ENCODE results near the gene ZNF473. TPM values are rescaled to one million over a fixed set of nuclear protein-coding genes. Genes with fewer than 3 reads are reported as not detected.

The ZNF473 gene
- total RNA-seq, 1 donor from 2014 or later: 7.3 TPM

- DNase-seq (ENCODE audit: low read depth, low spot score): no peak
Observed at GRCh38 chr19:50003254-50003788, 22.5 kb upstream of the ZNF473 start.

DNA sequence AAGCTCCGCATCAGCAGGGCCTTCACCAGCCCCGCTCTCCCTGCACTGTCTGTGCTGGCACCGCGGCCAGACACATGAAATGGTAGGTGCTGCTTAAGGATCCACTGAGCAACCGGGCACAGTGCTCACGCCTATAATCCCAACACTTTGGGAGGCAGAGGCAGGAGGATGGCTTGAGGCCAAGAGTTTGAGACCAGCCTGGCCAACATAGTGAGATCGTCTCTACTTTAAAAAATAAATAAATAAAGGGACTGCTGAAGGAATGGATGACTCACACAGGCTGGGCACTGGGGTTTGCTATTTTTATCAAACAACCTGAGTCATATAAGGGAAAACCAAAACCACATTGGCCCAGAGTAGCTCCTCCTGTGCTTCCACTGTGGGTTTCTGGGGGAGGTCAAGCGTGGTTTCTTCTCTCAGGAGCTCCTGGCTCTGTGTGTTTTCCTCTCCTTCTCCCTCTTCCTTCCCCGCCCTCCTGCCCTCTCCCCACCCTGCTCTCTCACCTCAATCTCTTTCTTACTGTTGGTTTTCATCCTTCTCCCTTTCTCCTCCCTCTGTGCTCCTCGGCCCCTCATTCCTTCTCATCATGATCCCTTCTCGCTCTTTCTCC is 21.9 kb upstream of the ZNF473 start:
- peak; percentile 35 for DNase-seq (ENCODE audit: low read depth, low spot score)

GRCh38 chr19:50005428-50005827 is 20.4 kb upstream of the ZNF473 start:
- DNase-seq (ENCODE audit: low read depth, low spot score): no peak

DNA sequence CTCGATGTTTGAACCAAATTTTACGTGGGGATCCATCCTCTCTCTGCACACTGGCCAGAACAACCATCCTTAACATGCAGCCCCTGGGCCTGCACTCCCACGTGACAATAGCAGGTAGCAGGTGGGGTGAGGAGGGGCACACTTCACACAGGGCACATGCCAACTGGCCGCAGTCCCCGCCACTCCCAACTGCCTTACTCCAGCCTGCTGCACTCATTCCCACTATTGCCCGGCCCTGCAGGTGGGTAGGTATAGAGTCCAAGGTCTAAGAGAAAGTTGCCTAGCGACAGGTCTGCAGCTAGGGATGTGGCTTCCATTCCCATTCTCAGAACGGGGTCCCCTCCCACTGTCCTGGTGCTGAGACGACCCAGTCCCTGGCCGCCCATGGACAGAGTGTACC is 18.6 kb upstream of the ZNF473 start:
- no peak for DNase-seq (ENCODE audit: low read depth, low spot score)

- DNase-seq (ENCODE audit: low read depth, low spot score): no peak
Observed at GRCh38 chr19:50007947-50008346, 17.9 kb upstream of the ZNF473 start.

GRCh38 chr19:50008532-50008931 is 17.3 kb upstream of the ZNF473 start:
- no peak for DNase-seq (ENCODE audit: low read depth, low spot score)

DNA sequence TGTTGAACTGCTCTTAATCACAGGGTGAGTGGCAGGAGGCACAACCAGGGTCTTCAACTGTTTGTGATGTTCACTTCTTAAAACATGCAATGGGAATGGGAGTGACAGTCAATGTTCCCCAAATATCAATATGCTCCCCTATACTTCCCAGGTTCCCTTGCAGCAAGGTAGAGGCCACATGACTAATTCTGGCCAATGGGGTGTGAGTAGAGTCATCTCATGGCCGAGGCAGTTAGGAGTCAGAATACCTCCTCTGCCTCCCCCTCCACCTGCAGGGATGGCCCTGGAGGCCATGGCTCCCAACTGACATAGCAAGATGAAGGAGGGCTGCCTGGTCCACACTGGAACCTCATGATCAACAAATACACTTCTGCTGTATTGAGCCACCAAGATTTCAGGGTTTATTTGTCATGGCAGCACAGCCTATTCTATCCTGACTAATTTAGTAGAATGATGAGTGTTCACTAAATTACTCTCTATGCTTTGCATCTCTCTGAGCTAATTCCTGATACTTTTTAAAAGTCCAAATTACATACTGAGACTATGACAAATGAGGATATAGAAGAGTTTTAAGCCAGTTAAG is 9.5 kb upstream of the ZNF473 start:
- no peak for DNase-seq (ENCODE audit: low read depth, low spot score)

DNA sequence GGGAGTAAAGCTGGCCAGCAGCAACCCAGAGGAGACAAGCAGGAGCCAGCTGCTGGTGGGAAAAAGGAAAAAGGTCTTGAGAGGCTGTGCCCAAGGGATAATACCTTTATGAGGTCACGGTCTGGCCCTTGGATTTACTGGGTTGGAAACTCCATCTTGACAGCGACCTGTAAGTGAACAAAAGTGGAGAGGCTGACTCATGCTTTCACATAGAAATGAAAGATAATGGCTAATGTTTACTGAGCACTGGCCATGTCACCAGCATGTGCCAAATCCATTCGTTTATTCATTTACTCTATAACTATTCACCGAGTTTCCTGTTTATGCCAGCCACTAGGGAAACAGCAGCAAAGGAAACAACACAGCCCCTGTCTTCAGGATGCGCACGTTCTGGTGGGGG is 5.3 kb upstream of the ZNF473 start:
- DNase-seq (ENCODE audit: low read depth, low spot score): no peak

GRCh38 chr19:50022823-50023222 is 3.0 kb upstream of the ZNF473 start:
- no peak for DNase-seq (ENCODE audit: low read depth, low spot score)

DNA sequence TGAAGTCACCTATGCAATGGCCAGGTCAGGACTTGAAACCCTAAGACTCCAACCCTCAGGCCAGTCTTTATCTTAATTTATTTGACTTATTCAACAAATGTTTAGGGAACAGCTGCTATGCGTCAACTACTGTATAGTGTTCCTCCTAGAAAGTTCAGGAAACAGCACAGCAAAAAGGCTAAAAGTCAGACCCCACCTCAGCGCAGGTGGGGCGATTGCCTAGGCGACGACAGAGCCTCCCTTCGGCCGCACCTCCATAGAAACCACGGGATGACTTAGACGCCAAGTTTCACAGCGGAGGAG is 1.1 kb upstream of the ZNF473 start:
- DNase-seq (ENCODE audit: low read depth, low spot score): no peak

GRCh38 chr19:50025022-50025793 is 597 bp upstream of the ZNF473 start, which contains the start of gene VRK3:
TSS of gene VRK3 (minus strand) at chr19:50025372. CDS start at chr19:50016162, 9,210 bp downstream.
- peak; percentile 99 for DNase-seq (ENCODE audit: low read depth, low spot score)

- no peak for DNase-seq (ENCODE audit: low read depth, low spot score)
Observed at GRCh38 chr19:50026550-50026906, 723 bp downstream of the ZNF473 start.

DNA sequence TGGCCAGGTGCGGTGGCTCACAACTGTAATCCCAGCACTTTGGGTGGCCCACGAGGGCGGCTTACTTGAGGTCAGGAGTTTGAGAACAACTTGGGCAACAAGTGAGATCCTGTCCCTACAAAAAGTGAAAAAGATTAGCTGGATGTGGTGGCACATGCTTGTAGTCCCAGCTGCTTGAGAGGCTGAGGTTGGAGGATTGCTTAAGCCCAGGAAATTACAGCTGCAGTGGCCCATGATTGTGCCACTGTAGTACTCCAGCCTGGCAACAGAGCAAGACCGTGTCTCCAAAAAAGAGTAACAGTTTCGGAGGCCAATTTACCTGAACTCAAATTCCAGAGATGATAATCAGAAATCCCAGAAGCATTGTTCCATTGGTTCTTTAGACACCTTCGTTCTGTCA is 4.4 kb downstream of the ZNF473 start:
- no peak for DNase-seq (ENCODE audit: low read depth, low spot score)

GRCh38 chr19:50030937-50031336 is 5.1 kb downstream of the ZNF473 start:
- DNase-seq (ENCODE audit: low read depth, low spot score): no peak

- no peak for DNase-seq (ENCODE audit: low read depth, low spot score)
Observed at GRCh38 chr19:50036908-50037307, 11.1 kb downstream of the ZNF473 start.

GRCh38 chr19:50039968-50040367 is 14.2 kb downstream of the ZNF473 start:
- DNase-seq (ENCODE audit: low read depth, low spot score): no peak

- no peak for DNase-seq (ENCODE audit: low read depth, low spot score)
Observed at GRCh38 chr19:50040967-50041366, 15.2 kb downstream of the ZNF473 start.

GRCh38 chr19:50042363-50043024 is 16.7 kb downstream of the ZNF473 start:
- no peak for DNase-seq (ENCODE audit: low read depth, low spot score)

DNA sequence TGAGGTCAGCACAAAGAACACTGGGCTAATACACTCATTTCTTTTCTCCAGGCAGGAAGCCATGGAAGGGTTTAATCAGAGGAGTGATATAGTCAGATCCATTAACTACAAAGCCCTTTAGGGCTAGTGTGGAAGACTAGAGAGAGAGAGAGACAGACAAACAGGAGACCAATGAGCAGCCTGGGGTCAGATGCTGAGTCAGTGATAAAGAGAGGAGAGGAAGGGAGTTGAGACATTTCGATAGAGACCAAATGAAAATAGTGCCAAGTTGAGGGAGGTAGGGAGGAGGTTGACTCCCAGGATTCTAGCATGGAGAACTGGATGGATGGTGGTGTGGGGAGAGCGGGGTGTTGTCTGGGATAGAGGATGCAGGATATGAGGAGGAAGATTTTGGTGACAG is 18.2 kb downstream of the ZNF473 start:
- no peak for DNase-seq (ENCODE audit: low read depth, low spot score)

DNA sequence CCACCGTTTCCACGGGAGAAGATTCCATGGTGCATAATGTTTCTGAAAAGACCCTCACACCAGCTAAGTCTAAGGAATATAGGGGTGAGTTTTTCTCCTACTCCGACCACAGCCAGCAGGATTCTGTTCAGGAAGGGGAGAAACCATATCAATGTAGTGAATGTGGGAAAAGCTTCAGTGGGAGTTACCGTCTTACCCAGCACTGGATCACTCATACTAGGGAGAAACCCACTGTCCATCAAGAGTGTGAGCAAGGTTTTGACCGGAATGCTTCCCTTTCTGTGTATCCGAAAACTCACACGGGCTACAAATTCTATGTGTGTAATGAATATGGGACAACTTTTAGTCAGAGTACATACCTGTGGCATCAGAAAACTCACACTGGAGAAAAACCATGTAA is 19.1 kb downstream of the ZNF473 start:
- DNase-seq (ENCODE audit: low read depth, low spot score): no peak

DNA sequence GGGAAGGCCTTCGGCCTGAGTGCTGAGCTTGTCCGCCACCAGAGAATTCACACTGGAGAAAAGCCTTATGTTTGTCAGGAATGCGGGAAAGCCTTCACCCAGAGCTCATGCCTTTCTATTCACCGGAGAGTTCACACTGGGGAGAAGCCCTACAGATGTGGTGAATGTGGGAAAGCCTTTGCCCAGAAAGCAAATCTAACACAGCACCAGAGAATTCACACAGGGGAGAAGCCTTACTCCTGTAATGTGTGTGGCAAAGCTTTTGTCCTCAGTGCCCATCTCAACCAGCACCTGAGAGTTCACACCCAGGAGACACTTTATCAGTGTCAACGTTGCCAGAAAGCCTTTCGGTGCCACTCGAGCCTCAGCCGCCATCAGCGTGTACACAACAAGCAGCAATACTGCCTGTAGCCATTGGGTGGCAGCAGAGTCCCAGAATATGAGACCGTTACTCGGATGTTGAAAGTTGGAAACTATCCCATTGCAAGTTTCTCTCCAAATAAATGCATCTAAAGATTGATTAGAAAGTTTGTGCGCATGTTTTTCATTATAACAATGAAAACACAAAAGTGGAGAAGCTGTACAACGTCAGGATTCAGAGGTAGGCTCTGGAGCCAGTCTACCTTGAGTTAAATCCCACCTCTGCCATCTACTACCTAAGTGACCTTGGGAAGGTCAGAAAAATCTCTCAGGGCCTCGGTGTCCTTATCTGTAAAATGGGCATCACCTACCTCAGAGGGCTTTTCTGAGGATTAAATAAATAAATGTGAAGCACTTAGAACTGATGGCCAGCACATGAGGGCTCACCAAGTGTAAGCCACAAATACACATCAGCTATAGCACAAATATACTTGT is 21.1 kb downstream of the ZNF473 start:
- no peak for DNase-seq (ENCODE audit: low read depth, low spot score)
